Natural killer cell (primary cell): ENCODE results near the gene PSORS1C1. TPM values are rescaled to one million over a fixed set of nuclear protein-coding genes. Genes with fewer than 3 reads are reported as not detected.

Source experiments
- ATAC-seq, 3 donors: fragments of 150-1000 bp in 2 of 3; fragments of 200-7000 bp in 1 of 3; cut with Tn5 transposase; 1 replicate in 1 of 3; 2 replicates in 2 of 3; pipeline ENCODE4 v1.10.0; 2021; ENCODE audit warnings: mild to moderate bottlenecking in 2 of 3, moderate library complexity in 2 of 3
- DNase-seq, 2 donors: peaks; one replicate each; pipeline versions ENCODE4 v3.0.0 to v3.0.0-alpha.2; 2013 to 2021; ENCODE audit warnings: mixed read lengths in 1 of 2
- H3K27ac ChIP-seq: one replicate; pipeline ENCODE4 v1.5.1; 2013; ENCODE audit warnings: mild to moderate bottlenecking, low read length
- H3K27me3 ChIP-seq: one replicate; pipeline ENCODE4 v1.6.1; 2013; ENCODE audit warnings: low read length; ENCODE audit not compliant: control insufficient read depth, insufficient read depth
- H3K36me3 ChIP-seq: one replicate; pipeline ENCODE4 v1.6.1; 2013; ENCODE audit warnings: low read length; ENCODE audit not compliant: control insufficient read depth, insufficient read depth
- H3K4me1 ChIP-seq: one replicate; pipeline ENCODE4 v1.6.1; 2013; ENCODE audit warnings: low read length; ENCODE audit not compliant: control insufficient read depth, insufficient read depth
- H3K4me3 ChIP-seq: one replicate; pipeline ENCODE4 v1.5.1; 2013; ENCODE audit warnings: low read length
- H3K9me3 ChIP-seq: one replicate; pipeline ENCODE4 v1.6.1; 2013; ENCODE audit warnings: low read length; ENCODE audit not compliant: control insufficient read depth, insufficient read depth
- H3K27ac Mint-ChIP-seq, 2 donors: one replicate each; pipeline ENCODE4 v1.8.0; 2022; ENCODE audit warnings: mild to moderate bottlenecking in 2 of 2, mixed read lengths in 2 of 2, moderate library complexity in 1 of 2
- H3K27me3 Mint-ChIP-seq, 2 donors: one replicate each; pipeline ENCODE4 v1.8.0; 2022; ENCODE audit warnings: low read depth in 2 of 2, mixed read lengths in 2 of 2
- H3K36me3 Mint-ChIP-seq: one replicate; pipeline ENCODE4 v1.8.0; 2022; ENCODE audit warnings: mixed read lengths
- H3K4me1 Mint-ChIP-seq, 2 donors: one replicate each; pipeline ENCODE4 v1.8.0; 2022; ENCODE audit warnings: mixed read lengths in 2 of 2
- H3K4me3 Mint-ChIP-seq: one replicate; pipeline ENCODE4 v1.8.0; 2022; ENCODE audit warnings: mild to moderate bottlenecking, moderate library complexity, mixed read lengths
- H3K9me3 Mint-ChIP-seq, 2 donors: one replicate each; pipeline ENCODE4 v1.8.0; 2022; ENCODE audit warnings: mixed read lengths in 2 of 2
- CTCF ChIP-seq: fragments of 200-600 bp; IDR thresholded peaks from one replicate; pipeline ENCODE4 v1.8.0; 2022; ENCODE audit warnings: antibody characterized with exemption
- WGBS: methylation state at CpG from one replicate; pipeline ENCODE4 v1.1.7; 2013; ENCODE audit warnings: missing lambda C conversion rate; ENCODE audit not compliant: insufficient coverage; 5-methylcytosine and 5-hydroxymethylcytosine counted together
- intact Hi-C: fragments of 100-400 bp; cut with micrococcal nuclease; formaldehyde crosslinking; loops from one replicate; pipeline ENCODE4 v1.14.2; 2022
- total RNA-seq, 4 donors: library from RNA; stranded (reverse); fragments of 120-200 nt in 1 of 4; gene quantifications; one replicate each; pipeline versions ENCODE4 v1.2.3 to v1.2.4, GENCODE V29; 2013 to 2022

Gene PSORS1C1
- total RNA-seq, 3 donors from 2014 or later (not counting 1 experiment from before 2014, with no cell fraction given) = not detected

DNA sequence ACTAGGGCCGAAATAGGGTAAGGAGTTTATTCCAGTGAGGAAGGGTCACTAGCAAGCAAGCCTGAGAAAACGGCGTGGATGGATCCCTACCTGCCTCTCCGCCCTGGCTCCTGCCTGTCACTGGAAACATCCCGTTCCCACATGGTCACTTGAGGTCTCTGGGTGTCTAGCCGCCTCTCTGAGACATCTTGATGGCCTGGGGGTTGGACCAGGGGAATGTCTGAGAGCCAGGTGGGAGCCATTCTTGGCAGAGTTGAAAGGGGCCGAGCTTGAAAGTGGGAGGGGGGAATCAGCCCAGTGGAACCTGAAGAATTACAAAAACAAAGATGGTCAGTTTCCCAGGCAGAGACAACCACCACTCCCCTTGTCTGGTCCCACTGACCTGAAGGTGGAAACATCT, 42.0 kb downstream of the PSORS1C1 start:
- H3K4me3 ChIP-seq = no peak overlapping the region
- H3K36me3 ChIP-seq = peaks cover 2% of the 10 kb centered on the region
- ATAC-seq (no peak), DNase-seq (no peak)
- Mint-ChIP-seq H3K27me3 (no peaks in the 10 kb centered on the region), H3K4me3 (no peak overlapping the region), H3K36me3 (no peaks in the 10 kb centered on the region), H3K27ac (no peak overlapping the region), H3K9me3 (no peaks in the 10 kb centered on the region), H3K4me1 (peaks cover 25 to 26% of the 10 kb centered on the region in 2 donors)
- WGBS = 98% methylated on average over 7 of the region's 7 CpGs
- no peak for TF ChIP-seq CTCF
- no peaks in the 10 kb centered on the region for H3K9me3 ChIP-seq
- H3K27me3 ChIP-seq = no peaks in the 10 kb centered on the region
- no peak overlapping the region for H3K27ac ChIP-seq
- intact Hi-C loops = no loop called here
- peaks cover 20% of the 10 kb centered on the region for H3K4me1 ChIP-seq

DNA sequence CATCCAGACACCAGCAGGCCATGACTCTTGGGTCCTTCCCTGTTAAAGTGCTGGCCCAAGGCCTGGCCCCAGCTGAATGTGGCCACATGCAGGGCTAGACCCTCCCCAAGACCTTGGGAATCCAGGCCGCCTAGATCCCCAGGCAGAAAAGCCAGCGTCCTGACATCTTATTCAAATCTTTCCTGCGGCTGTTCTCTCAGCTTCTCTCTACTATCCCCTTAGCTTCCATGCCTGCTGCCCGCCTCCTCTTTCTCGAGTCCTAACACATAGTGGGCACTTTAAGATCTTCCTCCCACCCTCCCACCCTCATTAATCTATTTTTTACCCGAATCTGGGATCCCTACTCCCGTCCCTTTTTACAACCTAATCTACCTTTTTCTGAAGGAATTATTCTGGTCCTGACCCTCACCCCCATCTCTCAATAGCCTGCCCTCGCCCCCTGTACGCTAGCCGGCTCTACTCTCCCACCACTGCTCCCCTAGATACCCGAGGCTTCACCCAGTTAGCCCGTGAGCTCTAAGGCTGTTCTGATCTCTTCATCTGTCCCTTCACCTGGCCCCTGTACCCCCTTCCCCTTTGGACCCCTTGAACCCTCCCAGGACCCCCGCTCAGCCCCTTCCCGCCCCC, 43.0 kb downstream of the PSORS1C1 start, which contains the start of gene CCHCR1:
Gene CCHCR1, minus strand, starts transcription at position 290 of the 627 bp plus-strand sequence. Its CDS starts 202 bp downstream, at position 88.
- H3K27ac ChIP-seq = peak within 1 kb of the TSS; percentile 65
- H3K27me3 ChIP-seq = no peaks in the 10 kb centered on the region
- peak within 1 kb of the TSS; percentile 77 for H3K4me3 ChIP-seq
- Mint-ChIP-seq H3K4me3 (peak within 1 kb of the TSS; percentile 98), H3K27me3 (no peaks in the 10 kb centered on the region), H3K9me3 (no peaks in the 10 kb centered on the region), H3K4me1 (peaks cover 25 to 26% of the 10 kb centered on the region in 2 donors), H3K27ac (peak within 1 kb of the TSS; percentile 85 to 87), H3K36me3 (no peaks in the 10 kb centered on the region)
- intact Hi-C loops = loop anchor here (2.0 kb wide), 1 partner anchor 39 kb away; no protein-coding TSS in a partner anchor
- DNase-seq (no peak), ATAC-seq (peak in 2 of 3 donors; percentile 7 to 18)
- no peak for TF ChIP-seq CTCF
- H3K9me3 ChIP-seq = no peaks in the 10 kb centered on the region
- peaks cover 2% of the 10 kb centered on the region for H3K36me3 ChIP-seq
- 15% methylated on average over 14 of the region's 14 CpGs for WGBS
- H3K4me1 ChIP-seq = peaks cover 20% of the 10 kb centered on the region

DNA sequence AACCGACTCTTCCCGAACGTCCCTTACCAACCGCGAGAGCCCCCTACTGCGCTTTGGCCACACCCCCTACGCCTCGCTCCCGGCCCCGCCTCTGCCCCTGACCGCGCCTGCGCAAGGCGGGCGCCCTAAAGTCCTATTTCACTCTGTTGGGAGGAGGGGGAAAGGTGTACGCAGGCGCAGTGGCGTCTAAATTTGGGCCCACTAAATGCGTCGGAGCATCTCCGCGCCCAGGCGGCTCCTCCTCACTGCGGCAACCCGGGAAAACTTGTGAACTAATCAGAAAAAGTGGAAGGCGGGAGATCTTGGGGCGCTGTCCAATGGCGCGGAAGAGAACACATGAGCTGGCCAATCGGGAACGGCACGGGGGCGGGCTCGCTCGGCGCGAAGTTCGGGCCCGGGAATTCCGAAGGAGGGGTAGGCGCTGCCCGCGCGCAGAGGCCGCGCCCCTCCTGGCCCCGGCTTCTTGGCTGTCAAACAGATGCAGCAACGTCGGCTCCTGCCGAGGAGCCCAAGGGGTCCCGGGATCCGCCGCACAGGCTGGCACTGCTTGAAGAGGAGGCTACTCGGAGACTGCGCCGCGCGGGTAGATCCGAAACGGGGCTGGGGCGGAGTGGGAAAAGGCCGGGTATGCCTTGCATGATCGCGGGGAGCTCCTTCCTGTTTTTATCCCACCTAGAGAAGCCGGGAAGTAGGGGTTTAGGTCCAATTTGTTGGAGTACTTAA, 43.7 kb downstream of the PSORS1C1 start, which contains the start of gene TCF19:
Gene TCF19, plus strand, starts transcription at position 450 of the 723 bp plus-strand sequence. CDS start 881 bp downstream, outside the sequence.
- Mint-ChIP-seq H3K27me3 (no peaks in the 10 kb centered on the region), H3K4me1 (peaks cover 25 to 26% of the 10 kb centered on the region in 2 donors), H3K27ac (peak within 1 kb of the TSS; percentile 85 to 87), H3K4me3 (peak within 1 kb of the TSS; percentile 98), H3K36me3 (no peaks in the 10 kb centered on the region), H3K9me3 (no peaks in the 10 kb centered on the region)
- Histone ChIP-seq H3K4me1 (peaks cover 20% of the 10 kb centered on the region), H3K27me3 (no peaks in the 10 kb centered on the region), H3K9me3 (no peaks in the 10 kb centered on the region), H3K36me3 (peaks cover 2% of the 10 kb centered on the region), H3K4me3 (peak within 1 kb of the TSS; percentile 77), H3K27ac (peak within 1 kb of the TSS; percentile 65)
- ATAC-seq = peak; percentile 90 to 96 (median 93)
- under 1% methylated on average over 65 of the region's 65 CpGs for WGBS
- TF ChIP-seq CTCF = no peak
- intact Hi-C loops = loop anchor here (2.0 kb wide), 1 partner anchor 38 kb away; no protein-coding TSS in a partner anchor
- DNase-seq = peak; percentile 94 to 100
